Retinal pigment epithelial cell (primary cell): Measurements from ENCODE around the gene ATG16L1.

ENCODE experiments used
- DNase-seq: peaks from one replicate; pipeline ENCODE4 v3.0.0-alpha.2; 2010; ENCODE audit warnings: low read depth
- H3K4me3 ChIP-seq: 2 replicates; pipeline ENCODE4 v1.5.1; 2011; ENCODE audit warnings: mild to moderate bottlenecking, low read length, control low read depth, moderate library complexity
- CTCF ChIP-seq: conservative IDR thresholded peaks from 2 replicates; pipeline ENCODE4 v1.5.1; 2011; ENCODE audit warnings: low read depth, low read length, control low read depth, inconsistent platforms

Gene ATG16L1

GRCh38 chr2:233265899-233266431 is 14.5 kb downstream of the ATG16L1 start:
- H3K4me3 ChIP-seq = no peak overlapping the region
- TF ChIP-seq CTCF = no peak
- no peak for DNase-seq

- no peak for TF ChIP-seq CTCF
- H3K4me3 ChIP-seq = no peak overlapping the region
- no peak for DNase-seq
These were observed 15.0 kb downstream of the ATG16L1 start for GRCh38 chr2:233266481-233266880.

- no peak for DNase-seq
- no peak for TF ChIP-seq CTCF
- H3K4me3 ChIP-seq = no peak overlapping the region
These were observed 16.2 kb downstream of the ATG16L1 start for GRCh38 chr2:233267516-233268245.

GRCh38 chr2:233270366-233270765 is 18.9 kb downstream of the ATG16L1 start:
- no peak for DNase-seq
- H3K4me3 ChIP-seq = no peak overlapping the region
- TF ChIP-seq CTCF = no peak

- H3K4me3 ChIP-seq = no peak overlapping the region
- DNase-seq = no peak
- no peak for TF ChIP-seq CTCF
These were observed 19.5 kb downstream of the ATG16L1 start for GRCh38 chr2:233270951-233271350.

GRCh38 chr2:233271693-233272092 is 20.2 kb downstream of the ATG16L1 start:
- DNase-seq = no peak
- no peak for TF ChIP-seq CTCF
- H3K4me3 ChIP-seq = no peak overlapping the region

- no peak for DNase-seq
These were observed 21.6 kb downstream of the ATG16L1 start for GRCh38 chr2:233273120-233273519.

More at GRCh38 chr2:233273120-233273519, 21.6 kb downstream of the ATG16L1 start:
- no peak overlapping the region for H3K4me3 ChIP-seq
- TF ChIP-seq CTCF = no peak
